ENCODE measurements around the gene CABLES1. TPM values are rescaled to one million over a fixed set of nuclear protein-coding genes. Genes with fewer than 3 reads are reported as not detected.

The CABLES1 gene
- total and polyA plus RNA-seq, 2 experiments from 2014 or later, result 1.3 to 8.9 TPM

- no peaks in the 10 kb centered on the region for H4K20me1 ChIP-seq (ENCODE audit: insufficient read depth)
- H3K79me2 ChIP-seq (ENCODE audit: insufficient read depth), result no peaks in the 10 kb centered on the region
- no peaks in the 10 kb centered on the region for H3F3A ChIP-seq (ENCODE audit: insufficient read depth)
- peak; percentile 53 for DNase-seq
- in situ Hi-C loops (cut with MboI), result no loop called here
- no peaks in the 10 kb centered on the region for H3K9me2 ChIP-seq (ENCODE audit: insufficient read depth)
- H3K9me3 ChIP-seq (ENCODE audit: low read depth), result no peaks in the 10 kb centered on the region
- H3K36me3 ChIP-seq (ENCODE audit: low read depth), result no peaks in the 10 kb centered on the region; the same call in 1 of the 2 replicates
- H3K27me3 ChIP-seq (replicated peaks; ENCODE audit: insufficient read depth), result no peaks in the 10 kb centered on the region
- no peak overlapping the region for H2AFZ ChIP-seq
- no peak overlapping the region for H3K4me3 ChIP-seq
- no peak overlapping the region for H3K9ac ChIP-seq
- WGBS, 2 experiments (ENCODE audit: low coverage in 1 of 2, low lambda C conversion rate in 2 of 2, missing lambda C conversion rate in 2 of 2), result 55 to 61% methylated on average over 13 of the region's 13 CpGs
- TF ChIP-seq EZH2phosphoT487 (IDR thresholded peaks at IDR 0.05; ENCODE audit: insufficient read depth, low read depth) (no peak), EZH2 (IDR thresholded peaks at IDR 0.05; ENCODE audit: insufficient read depth, poor library complexity, severe bottlenecking) (no peak)
- no peaks in the 10 kb centered on the region for H3K4me1 ChIP-seq (ENCODE audit: insufficient read depth)
- H3K27ac ChIP-seq, result no peak overlapping the region
- H3K4me2 ChIP-seq (ENCODE audit: unreplicated experiment), result no peak overlapping the region
Observed at GRCh38 chr18:23250893-23251656, 115.8 kb downstream of the CABLES1 start.

GRCh38 chr18:23253630-23254029 is 118.3 kb downstream of the CABLES1 start:
- Histone ChIP-seq H3K4me1 (ENCODE audit: insufficient read depth) (peaks cover 9% of the 10 kb centered on the region; the same call in 1 of the 2 replicates), H3K36me3 (ENCODE audit: low read depth) (no peaks in the 10 kb centered on the region; the same call in 1 of the 2 replicates), H3K4me3 (no peak overlapping the region), H3K4me2 (ENCODE audit: unreplicated experiment) (no peak overlapping the region), H2AFZ (no peak overlapping the region), H3F3A (ENCODE audit: insufficient read depth) (no peaks in the 10 kb centered on the region), H4K20me1 (ENCODE audit: insufficient read depth) (no peaks in the 10 kb centered on the region), H3K27ac (no peak overlapping the region), H3K9me3 (ENCODE audit: low read depth) (no peaks in the 10 kb centered on the region), H3K9me2 (ENCODE audit: insufficient read depth) (no peaks in the 10 kb centered on the region), H3K9ac (no peak overlapping the region), H3K79me2 (ENCODE audit: insufficient read depth) (no peaks in the 10 kb centered on the region), H3K27me3 (replicated peaks; ENCODE audit: insufficient read depth) (no peaks in the 10 kb centered on the region)
- in situ Hi-C loops (cut with MboI), result no loop called here
- TF ChIP-seq EZH2phosphoT487 (IDR thresholded peaks at IDR 0.05; ENCODE audit: insufficient read depth, low read depth) (no peak), EZH2 (IDR thresholded peaks at IDR 0.05; ENCODE audit: insufficient read depth, poor library complexity, severe bottlenecking) (no peak)
- DNase-seq, result no peak
- 95% methylated on average over 12 of the region's 12 CpGs for WGBS, 2 experiments (ENCODE audit: low coverage in 1 of 2, low lambda C conversion rate in 2 of 2, missing lambda C conversion rate in 2 of 2)

GRCh38 chr18:23257137-23257536 is 121.9 kb downstream of the CABLES1 start:
- no peak overlapping the region for H3K4me3 ChIP-seq
- peaks cover 3% of the 10 kb centered on the region; the same call in 1 of the 2 replicates for H3F3A ChIP-seq (ENCODE audit: insufficient read depth)
- WGBS, 2 experiments (ENCODE audit: low coverage in 1 of 2, low lambda C conversion rate in 2 of 2, missing lambda C conversion rate in 2 of 2), result 85 to 89% methylated on average over 9 of the region's 9 CpGs
- H3K4me2 ChIP-seq (ENCODE audit: unreplicated experiment), result no peak overlapping the region
- H3K79me2 ChIP-seq (ENCODE audit: insufficient read depth), result no peaks in the 10 kb centered on the region
- no peak overlapping the region for H3K9ac ChIP-seq
- TF ChIP-seq EZH2 (IDR thresholded peaks at IDR 0.05; ENCODE audit: insufficient read depth, poor library complexity, severe bottlenecking) (no peak), EZH2phosphoT487 (IDR thresholded peaks at IDR 0.05; ENCODE audit: insufficient read depth, low read depth) (no peak)
- no peak for DNase-seq
- no peaks in the 10 kb centered on the region for H3K27me3 ChIP-seq (replicated peaks; ENCODE audit: insufficient read depth)
- no peaks in the 10 kb centered on the region; the same call in 1 of the 2 replicates for H3K36me3 ChIP-seq (ENCODE audit: low read depth)
- no peaks in the 10 kb centered on the region for H3K9me2 ChIP-seq (ENCODE audit: insufficient read depth)
- H3K9me3 ChIP-seq (ENCODE audit: low read depth), result no peaks in the 10 kb centered on the region
- peaks cover 29% of the 10 kb centered on the region for H3K4me1 ChIP-seq (ENCODE audit: insufficient read depth)
- H2AFZ ChIP-seq, result no peak overlapping the region
- H4K20me1 ChIP-seq (ENCODE audit: insufficient read depth), result no peaks in the 10 kb centered on the region
- no peak overlapping the region for H3K27ac ChIP-seq
- in situ Hi-C loops (cut with MboI), result no loop called here

- WGBS, 2 experiments (ENCODE audit: low coverage in 1 of 2, low lambda C conversion rate in 2 of 2, missing lambda C conversion rate in 2 of 2), result 43 to 50% methylated on average over 25 of the region's 25 CpGs
- Histone ChIP-seq H3K4me3 (no peak overlapping the region), H3K79me2 (ENCODE audit: insufficient read depth) (no peaks in the 10 kb centered on the region), H3K9ac (no peak overlapping the region), H3K9me2 (ENCODE audit: insufficient read depth) (no peaks in the 10 kb centered on the region), H3K27ac (no peak overlapping the region), H3K9me3 (ENCODE audit: low read depth) (no peaks in the 10 kb centered on the region), H3K4me2 (ENCODE audit: unreplicated experiment) (no peak overlapping the region), H3K36me3 (ENCODE audit: low read depth) (no peaks in the 10 kb centered on the region; the same call in 1 of the 2 replicates), H2AFZ (no peak overlapping the region), H4K20me1 (ENCODE audit: insufficient read depth) (no peaks in the 10 kb centered on the region), H3F3A (ENCODE audit: insufficient read depth) (peaks cover 3% of the 10 kb centered on the region; the same call in 1 of the 2 replicates), H3K27me3 (replicated peaks; ENCODE audit: insufficient read depth) (no peaks in the 10 kb centered on the region), H3K4me1 (ENCODE audit: insufficient read depth) (peaks cover 29% of the 10 kb centered on the region)
- in situ Hi-C loops (cut with MboI), result no loop called here
- peak; percentile 87 for DNase-seq
- TF ChIP-seq EZH2 (IDR thresholded peaks at IDR 0.05; ENCODE audit: insufficient read depth, poor library complexity, severe bottlenecking) (no peak), EZH2phosphoT487 (IDR thresholded peaks at IDR 0.05; ENCODE audit: insufficient read depth, low read depth) (no peak)
Observed at GRCh38 chr18:23257686-23258565, 122.6 kb downstream of the CABLES1 start.

Data from GM23248 (cell line).